ENCODE measurements around the gene CHST13.

CHST13 gene

DNA sequence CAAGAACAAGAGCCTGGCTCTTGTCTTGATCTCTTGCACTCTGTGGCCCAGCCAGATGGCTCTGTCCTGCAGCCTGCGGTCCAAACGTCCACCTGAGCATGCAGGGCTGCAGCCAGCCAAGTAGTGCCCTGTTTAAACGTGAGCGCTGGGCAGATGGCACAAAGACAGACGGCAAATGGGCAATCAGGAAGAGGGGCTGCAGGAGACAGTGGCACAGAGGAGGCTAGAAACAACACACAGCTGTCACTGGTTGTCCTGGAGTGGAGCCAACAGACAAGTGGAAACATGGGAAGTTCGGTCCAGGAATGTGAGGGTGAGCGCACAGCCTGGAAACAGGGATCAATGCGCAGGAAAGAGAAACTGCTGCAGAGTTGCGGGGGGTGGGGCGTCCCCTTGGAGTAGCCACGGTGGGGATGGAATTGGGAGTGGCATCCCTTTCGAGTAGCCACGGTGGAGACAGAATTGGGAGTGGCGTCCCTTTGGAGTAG lies 37.6 kb upstream of the CHST13 start:
- TF ChIP-seq, protein P1, sequence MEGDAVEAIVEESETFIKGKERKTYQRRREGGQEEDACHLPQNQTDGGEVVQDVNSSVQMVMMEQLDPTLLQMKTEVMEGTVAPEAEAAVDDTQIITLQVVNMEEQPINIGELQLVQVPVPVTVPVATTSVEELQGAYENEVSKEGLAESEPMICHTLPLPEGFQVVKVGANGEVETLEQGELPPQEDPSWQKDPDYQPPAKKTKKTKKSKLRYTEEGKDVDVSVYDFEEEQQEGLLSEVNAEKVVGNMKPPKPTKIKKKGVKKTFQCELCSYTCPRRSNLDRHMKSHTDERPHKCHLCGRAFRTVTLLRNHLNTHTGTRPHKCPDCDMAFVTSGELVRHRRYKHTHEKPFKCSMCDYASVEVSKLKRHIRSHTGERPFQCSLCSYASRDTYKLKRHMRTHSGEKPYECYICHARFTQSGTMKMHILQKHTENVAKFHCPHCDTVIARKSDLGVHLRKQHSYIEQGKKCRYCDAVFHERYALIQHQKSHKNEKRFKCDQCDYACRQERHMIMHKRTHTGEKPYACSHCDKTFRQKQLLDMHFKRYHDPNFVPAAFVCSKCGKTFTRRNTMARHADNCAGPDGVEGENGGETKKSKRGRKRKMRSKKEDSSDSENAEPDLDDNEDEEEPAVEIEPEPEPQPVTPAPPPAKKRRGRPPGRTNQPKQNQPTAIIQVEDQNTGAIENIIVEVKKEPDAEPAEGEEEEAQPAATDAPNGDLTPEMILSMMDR (IDR thresholded peaks at IDR 0.05; ENCODE audit: low read depth, low read length): no peak
- Histone ChIP-seq H3K9me3 (no peaks in the 10 kb centered on the region), H3K4me1 (peaks cover 6% of the 10 kb centered on the region; the same call in 1 of the 2 replicates), H3K36me3 (no peaks in the 10 kb centered on the region), H3K4me3 (ENCODE audit: low read depth, low read length) (no peak overlapping the region), H3K27me3 (no peaks in the 10 kb centered on the region)
- no peak for DNase-seq

DNA sequence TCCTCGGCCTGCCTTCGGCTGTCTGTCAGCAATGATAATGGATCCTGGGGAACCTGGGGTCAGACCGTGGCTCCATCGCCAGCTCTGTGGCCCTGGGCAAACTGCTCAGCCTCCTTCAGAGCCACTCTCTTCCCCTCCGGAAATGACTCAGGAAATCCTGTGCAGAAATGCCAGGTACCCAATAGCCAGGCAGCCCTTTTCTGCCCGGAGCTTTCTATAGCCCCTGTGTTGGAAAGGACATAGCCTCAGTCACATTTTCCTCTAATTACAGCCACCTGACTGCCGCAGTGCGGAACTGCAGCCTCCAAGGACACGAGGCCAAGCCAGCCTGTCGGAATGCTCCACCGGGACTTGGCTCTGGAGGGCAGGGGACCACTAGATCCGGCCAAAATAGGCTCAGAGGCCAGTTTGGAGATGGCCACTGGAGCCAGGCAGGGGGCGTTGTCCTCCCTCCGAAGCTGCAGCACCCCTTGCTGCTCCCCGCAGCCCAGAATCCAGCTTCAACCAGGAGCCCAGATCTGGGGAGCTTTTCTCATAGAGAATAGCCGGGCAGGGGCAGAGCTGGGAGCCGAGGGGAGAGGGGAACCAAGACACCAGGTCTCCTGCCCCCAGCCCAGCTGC lies 36.7 kb upstream of the CHST13 start:
- no peaks in the 10 kb centered on the region for H3K27me3 ChIP-seq
- TF ChIP-seq, protein P1 (IDR thresholded peaks at IDR 0.05; ENCODE audit: low read depth, low read length): peak; percentile 43
- no peak overlapping the region for H3K4me3 ChIP-seq (ENCODE audit: low read depth, low read length)
- no peaks in the 10 kb centered on the region for H3K36me3 ChIP-seq
- no peaks in the 10 kb centered on the region for H3K4me1 ChIP-seq
- DNase-seq: no peak
- no peaks in the 10 kb centered on the region for H3K9me3 ChIP-seq

DNA sequence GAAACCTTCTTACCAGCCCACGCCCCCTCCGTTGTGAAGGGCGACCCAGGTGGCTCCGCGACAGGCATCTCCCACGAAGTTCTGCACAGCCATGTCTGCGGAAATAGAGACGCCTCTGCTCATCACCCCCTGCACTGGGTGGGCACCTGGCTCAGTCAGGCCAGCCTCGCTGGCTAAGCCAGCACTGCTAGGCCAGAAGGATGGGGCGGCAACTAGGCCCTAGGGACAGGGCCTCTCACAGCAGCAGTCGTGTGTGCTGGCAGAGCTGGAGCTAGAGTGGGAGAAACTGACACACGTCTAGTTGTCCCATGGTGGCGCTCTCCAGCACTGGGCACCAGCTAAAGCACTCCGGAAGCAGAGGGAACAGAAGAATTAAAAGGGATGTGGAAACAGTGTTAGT lies 35.8 kb upstream of the CHST13 start:
- TF ChIP-seq, protein P1 (IDR thresholded peaks at IDR 0.05; ENCODE audit: low read depth, low read length): no peak
- Histone ChIP-seq H3K4me1 (no peaks in the 10 kb centered on the region), H3K36me3 (no peaks in the 10 kb centered on the region), H3K9me3 (no peaks in the 10 kb centered on the region), H3K27me3 (no peaks in the 10 kb centered on the region), H3K4me3 (ENCODE audit: low read depth, low read length) (no peak overlapping the region)
- no peak for DNase-seq

DNA sequence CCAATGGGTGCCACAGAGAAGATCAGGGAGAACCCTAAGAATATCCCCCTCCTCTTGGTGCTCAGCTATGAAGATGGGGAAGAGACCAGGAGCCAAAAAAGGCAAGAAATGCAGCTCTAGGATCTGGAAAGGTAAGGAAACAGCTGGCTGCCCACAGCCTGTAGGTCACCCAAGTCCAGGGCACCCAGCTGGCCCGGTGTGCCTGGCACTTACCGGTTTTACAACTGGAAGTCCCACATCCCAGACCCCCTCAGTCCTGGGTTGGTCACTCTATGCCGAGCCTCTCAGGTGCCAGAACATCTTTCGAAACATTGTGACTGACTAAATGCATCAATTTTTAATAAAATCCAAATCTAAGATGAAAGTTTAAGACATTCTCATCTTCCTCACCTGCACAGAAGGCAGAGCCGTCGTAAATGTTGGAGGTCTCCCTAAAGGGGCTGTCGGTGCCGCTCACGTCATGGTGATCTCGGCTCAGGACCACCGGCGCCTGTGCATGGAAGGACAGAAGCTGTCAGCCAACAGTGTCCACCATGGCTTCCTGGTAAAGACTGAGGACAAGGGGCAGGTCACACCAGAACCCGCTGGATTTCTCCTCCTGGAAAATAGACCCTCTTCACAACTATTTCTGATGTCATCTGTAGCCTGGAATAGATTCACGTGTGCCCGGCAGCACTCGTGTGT lies 34.9 kb upstream of the CHST13 start:
- H3K4me1 ChIP-seq: no peaks in the 10 kb centered on the region
- TF ChIP-seq, protein P1 (IDR thresholded peaks at IDR 0.05; ENCODE audit: low read depth, low read length): no peak

DNA sequence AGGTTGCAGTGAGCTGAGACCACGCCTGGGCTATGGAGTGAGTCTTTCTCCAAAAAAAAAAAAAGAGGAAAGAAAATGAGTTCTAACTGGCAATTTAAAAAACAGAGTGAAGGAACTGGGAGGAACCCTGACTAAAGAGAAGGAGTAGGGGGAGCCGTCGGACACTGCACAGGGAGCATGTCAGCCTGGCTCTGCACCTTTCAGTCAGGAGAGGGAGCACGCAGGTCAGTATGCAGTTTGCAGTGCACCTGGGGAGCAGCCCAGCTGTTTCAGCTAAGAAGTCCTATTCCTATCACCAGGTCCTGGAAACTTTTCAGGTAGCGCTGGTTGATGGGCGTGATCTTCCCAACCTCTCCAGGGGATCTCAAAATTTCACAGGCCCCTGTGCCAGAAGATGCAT lies 33.3 kb upstream of the CHST13 start:
- H3K27me3 ChIP-seq: no peaks in the 10 kb centered on the region
- TF ChIP-seq, protein P1 (IDR thresholded peaks at IDR 0.05; ENCODE audit: low read depth, low read length): no peak
- DNase-seq: no peak

More for the DNA sequence above, 34.9 kb upstream of the CHST13 start:
- Histone ChIP-seq H3K9me3 (no peaks in the 10 kb centered on the region), H3K4me3 (ENCODE audit: low read depth, low read length) (no peak overlapping the region), H3K27me3 (no peaks in the 10 kb centered on the region), H3K36me3 (no peaks in the 10 kb centered on the region)
- no peak for DNase-seq

More for the DNA sequence above, 33.3 kb upstream of the CHST13 start:
- no peaks in the 10 kb centered on the region for H3K4me1 ChIP-seq
- H3K4me3 ChIP-seq (ENCODE audit: low read depth, low read length): no peak overlapping the region
- no peaks in the 10 kb centered on the region for H3K36me3 ChIP-seq
- H3K9me3 ChIP-seq: no peaks in the 10 kb centered on the region

All from BE2C (cell line).